ENCODE measurements around the gene KCTD16.

The KCTD16 gene

GRCh38 chr5:144352330-144352729, 181.7 kb downstream of the KCTD16 start:
- DNase-seq, result no peak

DNA sequence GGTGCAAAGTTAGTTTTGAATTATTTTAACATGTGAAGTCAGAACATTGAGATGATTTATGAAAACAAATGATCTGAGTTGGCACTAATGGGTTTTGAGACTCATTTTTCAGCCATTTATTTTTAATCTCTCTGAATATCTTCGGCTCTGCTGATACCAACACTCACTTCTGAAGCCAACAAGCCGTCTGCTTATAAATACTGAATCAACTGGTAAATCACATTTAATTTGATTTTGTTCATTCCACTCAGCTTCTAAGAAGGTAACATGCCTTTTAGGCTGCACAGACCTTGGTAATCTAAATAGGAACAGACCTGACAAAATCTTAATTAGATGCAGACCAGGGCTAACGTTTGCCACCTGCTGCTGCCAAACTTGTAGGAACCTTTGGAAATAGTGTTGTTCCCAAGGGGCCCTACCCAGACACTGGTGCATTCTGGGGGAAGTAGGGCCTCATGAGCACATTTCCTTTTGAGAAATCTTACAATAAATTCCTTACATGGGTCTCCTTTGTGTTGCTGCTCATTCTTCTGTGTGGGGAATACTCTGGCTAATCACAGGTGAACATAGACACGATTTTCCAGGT, 182.2 kb downstream of the KCTD16 start:
- no peak for DNase-seq

GRCh38 chr5:144356489-144356888, 185.8 kb downstream of the KCTD16 start:
- DNase-seq, result no peak

DNA sequence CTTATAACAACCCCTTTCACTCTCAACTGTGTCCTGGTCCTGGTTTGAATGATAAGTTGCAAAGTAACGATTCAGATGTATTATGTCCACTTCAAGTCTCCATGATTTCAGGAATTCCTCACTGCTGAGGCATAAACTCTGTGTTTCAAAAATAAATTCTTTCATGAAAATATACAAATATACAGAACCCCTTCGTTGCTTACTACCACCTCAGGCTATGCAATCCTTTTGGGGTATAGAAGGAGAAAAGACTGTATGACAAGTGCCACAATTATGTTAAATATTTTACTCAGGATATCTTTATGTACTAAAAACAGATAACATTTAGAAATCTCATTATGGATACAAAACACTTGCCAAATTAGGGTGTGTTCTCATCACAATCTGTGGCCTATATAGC, 190.7 kb downstream of the KCTD16 start:
- DNase-seq, result no peak

GRCh38 chr5:144365885-144366284, 195.2 kb downstream of the KCTD16 start:
- DNase-seq, result no peak

- no peak for DNase-seq
Observed at GRCh38 chr5:144367991-144368390, 197.3 kb downstream of the KCTD16 start.

DNA sequence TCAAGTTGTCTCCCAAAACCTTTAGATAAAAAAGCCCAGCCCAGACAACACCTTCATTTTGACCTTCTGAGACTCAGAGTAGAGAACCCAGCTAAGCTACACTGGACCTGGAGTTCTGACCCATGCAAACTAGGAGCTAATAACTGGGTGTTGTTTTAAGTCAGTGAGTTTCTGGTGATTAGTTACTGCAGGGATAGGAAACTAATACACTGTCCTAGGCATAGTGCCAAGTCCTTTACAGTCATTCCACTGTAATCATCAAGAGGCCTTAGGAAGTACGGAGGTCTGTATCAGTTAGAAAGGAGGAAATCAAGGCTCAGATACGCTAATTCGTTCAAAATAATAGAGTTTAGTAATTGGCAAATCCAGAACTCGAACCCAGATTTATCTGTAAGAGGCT, 197.9 kb downstream of the KCTD16 start:
- DNase-seq, result no peak

DNA sequence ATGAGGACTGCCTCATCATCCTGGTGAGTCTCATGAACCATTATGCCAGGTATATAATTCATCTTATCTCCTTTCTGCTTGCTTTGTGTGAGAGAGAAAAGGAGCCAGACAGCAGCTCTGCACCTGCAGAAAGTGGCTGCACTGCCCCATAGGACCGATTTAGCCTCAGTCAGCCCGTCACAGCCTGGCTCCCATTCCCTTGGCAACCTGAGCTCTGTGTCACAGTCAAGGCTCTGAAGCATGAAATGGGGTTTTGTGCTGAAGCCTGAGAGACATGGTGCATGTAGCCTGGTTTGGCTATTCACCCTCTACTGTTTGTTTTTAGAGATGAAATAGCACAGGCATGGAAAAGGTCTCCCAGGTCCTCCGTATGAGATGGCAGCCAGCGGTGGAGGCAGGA, 198.3 kb downstream of the KCTD16 start:
- DNase-seq, result no peak

GRCh38 chr5:144370273-144370672, 199.6 kb downstream of the KCTD16 start:
- DNase-seq, result no peak

GRCh38 chr5:144374637-144375036, 204.0 kb downstream of the KCTD16 start:
- DNase-seq, result no peak

DNA sequence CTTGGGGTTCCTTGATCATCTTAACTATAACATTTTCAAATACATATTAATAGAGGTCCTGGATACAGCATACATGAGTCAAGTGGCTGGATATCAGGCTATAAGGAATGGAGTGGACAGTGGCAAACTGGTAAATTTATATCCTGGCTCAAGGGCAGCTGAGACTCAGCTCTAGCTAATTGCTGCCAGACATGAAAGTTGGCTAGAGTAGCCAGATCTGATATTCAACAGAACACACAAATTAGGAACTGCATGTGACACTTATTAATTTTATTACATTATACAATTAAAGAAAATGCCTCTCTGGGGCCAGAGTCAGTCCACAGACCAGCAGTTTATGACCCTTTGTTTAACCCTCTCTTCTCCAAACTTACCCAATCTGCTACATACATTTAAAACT, 206.5 kb downstream of the KCTD16 start:
- no peak for DNase-seq

GRCh38 chr5:144378681-144379080, 208.0 kb downstream of the KCTD16 start:
- DNase-seq, result no peak

- no peak for DNase-seq
Observed at GRCh38 chr5:144385597-144385996, 214.9 kb downstream of the KCTD16 start.

- no peak for DNase-seq
Observed at GRCh38 chr5:144386315-144386714, 215.6 kb downstream of the KCTD16 start.

- no peak for DNase-seq
Observed at GRCh38 chr5:144390133-144390532, 219.5 kb downstream of the KCTD16 start.

DNA sequence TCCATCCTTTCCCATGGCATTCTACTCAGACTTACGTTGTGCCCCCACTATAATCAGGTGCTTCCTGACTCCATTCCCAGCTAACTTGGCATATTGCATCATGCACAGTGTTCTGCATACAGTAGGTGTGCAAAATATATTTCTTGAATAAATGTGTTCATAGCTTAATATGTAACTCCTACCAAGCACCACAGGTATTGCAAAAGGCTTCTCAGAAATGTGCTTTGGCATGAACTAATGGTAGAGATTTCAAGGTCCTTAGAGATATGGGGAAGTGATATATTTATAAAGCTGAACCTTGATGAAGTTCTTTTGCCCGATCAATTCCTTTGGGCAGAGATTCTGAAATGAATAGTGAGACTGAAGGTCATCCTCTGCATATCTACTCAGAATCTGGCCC, 220.4 kb downstream of the KCTD16 start:
- no peak for DNase-seq

- no peak for DNase-seq
Observed at GRCh38 chr5:144393641-144394435, 223.2 kb downstream of the KCTD16 start.

DNA sequence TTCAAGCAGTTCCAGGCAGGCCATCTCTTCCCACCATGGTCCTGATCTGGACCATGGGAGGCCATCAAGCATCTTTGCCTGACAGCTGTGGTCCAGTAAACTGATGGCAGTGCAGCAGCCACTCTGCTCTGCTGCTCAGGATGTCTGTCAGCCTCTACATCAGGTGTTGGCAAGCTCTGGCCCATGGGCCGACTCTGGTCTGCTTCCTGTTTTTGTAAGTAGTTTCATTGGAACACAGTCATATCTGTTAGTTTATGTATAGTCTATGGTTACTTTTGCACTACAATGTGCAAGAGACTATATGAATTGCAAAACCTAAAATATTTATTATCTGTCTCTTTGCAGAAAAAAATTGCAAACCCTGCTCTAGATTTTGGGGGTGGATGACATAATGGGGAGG, 225.0 kb downstream of the KCTD16 start:
- no peak for DNase-seq

DNA sequence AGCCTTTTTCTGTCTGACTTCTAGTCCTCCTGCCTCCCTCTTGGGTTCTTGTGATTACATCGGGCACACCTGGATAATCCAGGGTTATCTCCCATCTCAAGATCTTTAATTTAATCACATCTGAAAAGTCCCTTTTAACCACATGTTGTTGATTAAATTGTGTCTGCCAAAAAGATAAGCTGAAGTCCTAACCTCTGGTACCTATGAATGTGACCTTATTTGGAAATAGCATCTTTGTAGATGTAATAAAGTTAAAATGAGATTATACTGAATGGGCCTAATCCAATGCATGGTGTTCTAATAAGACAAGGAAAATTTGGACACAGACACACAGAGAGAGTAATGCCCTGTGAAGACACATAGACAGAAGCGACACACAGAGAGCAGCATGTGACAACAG, 232.4 kb downstream of the KCTD16 start:
- DNase-seq, result no peak

GRCh38 chr5:144403817-144404420, 233.2 kb downstream of the KCTD16 start:
- DNase-seq, result no peak

DNA sequence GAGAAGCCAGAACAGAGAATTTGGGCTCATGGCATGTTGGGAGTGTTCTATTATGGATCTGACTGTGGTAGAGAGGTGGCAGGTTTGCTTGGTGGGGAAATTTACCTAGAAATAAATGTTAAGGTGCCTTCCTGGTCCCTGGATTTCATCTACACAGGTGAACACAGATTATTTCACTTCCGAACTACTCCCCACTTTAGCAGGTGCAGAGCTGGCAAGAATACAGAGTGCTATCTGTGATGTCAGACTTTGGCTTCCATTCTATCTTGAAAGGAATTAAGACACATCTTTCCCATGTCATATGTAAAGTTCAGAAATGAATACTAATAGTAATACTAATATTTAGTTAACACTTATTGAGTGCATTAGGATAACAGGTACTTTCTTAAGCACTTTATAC, 234.0 kb downstream of the KCTD16 start:
- DNase-seq, result no peak

- DNase-seq, result no peak
Observed at GRCh38 chr5:144405991-144406390, 235.3 kb downstream of the KCTD16 start.

- DNase-seq, result no peak
Observed at GRCh38 chr5:144406442-144406841, 235.8 kb downstream of the KCTD16 start.

Measured in left hindlimb (tissue), 1 donor.